ENCODE results near the gene ZFHX2. TPM values are rescaled to one million over a fixed set of nuclear protein-coding genes. Genes with fewer than 3 reads are reported as not detected.
A peak's percentile ranks its signal among the peaks of the same experiment; 100 is the strongest.
"Not testable (repeated sequence)": the region's sequence is repeated elsewhere in the genome, so short reads cannot be mapped to it uniquely, and the experiment has no call there.

The ZFHX2 gene
- polyA plus RNA-seq, 12 donors: 0.89 to 4.0 (median 1.7) TPM; not detected in 1

DNA sequence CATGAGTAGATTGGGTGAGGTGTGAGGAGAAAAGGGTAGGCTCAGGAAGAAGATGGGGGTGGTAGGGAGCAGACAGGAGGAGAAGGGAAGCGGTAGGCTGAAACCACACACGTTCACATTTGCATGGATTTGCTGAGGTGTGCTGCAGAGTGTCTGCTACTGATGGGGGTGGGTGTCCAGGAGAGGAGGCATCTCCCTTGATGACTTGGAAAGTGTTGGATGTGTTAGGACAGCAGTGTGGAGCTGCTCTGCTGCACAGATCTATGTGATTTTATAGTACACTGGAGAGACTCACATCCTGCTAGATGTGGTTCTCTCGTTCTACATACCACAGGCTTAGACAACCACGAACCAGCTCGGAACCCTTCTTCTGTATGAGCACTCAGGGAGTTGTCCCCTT lies 9.3 kb downstream of the ZFHX2 start:
- no peak for DNase-seq

DNA sequence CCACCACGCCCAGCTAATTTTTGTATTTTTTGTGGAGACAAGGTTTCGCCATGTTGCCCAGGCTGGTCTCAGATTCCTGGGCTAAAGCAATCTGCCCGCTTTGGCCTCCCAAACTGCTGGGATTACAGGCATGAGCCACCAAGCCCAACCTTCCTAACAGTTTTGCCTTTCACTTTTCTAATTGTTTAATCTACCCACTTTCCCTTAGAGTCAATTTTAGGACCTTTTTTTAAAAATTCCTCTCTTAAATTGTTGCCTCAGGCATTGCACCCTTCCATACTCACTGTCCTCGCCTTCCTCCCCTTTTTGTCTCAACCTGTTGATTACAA lies 11.5 kb downstream of the ZFHX2 start:
- DNase-seq: no peak

DNA sequence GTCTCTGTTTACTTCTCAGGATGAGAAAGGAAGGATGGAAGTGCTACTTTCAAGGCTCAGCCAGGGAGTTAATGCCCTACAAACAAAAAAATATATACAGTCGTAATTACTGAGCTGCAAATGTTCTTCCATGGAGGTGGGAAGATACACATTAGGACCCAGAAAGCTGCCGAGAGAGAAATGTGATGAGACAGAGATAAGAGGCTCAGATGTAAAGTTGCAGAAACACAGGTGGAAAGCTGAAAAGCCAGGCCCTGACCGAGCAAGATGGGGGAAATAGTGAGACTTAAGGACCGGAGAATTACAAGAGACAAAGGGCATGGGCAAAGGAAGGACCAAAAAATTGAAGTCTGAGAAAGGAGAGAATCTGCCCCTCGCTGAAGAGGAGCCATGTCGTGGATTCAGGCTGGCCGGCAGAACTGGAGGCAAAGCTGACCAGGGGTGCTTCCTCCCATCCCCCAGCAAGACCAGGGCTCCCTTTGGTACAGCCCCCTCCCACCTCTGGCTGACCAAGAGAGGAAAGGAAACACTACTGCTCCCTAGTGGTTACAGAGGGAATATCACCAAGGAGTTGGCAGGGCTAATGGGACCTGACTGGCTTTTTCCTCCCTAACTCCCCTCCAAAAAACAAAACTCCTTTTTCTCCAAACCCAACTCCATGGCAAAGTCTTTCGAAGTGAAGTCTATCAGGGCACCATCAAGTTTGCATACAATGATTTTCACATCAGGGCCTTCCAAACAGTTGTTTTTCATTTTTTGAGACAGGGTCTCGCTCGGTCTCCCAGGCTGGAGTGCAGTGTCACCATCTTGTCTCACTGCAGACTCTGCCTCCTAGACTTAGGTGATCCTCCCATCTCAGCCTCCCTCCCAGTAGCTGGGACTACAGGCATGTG lies 12.1 kb downstream of the ZFHX2 start:
- DNase-seq: peak; percentile 51

GRCh38 chr14:23538785-23539184 lies 12.8 kb downstream of the ZFHX2 start:
- no peak for DNase-seq

- no peak for DNase-seq
Measured at GRCh38 chr14:23538050-23538718, 13.4 kb downstream of the ZFHX2 start.

DNA sequence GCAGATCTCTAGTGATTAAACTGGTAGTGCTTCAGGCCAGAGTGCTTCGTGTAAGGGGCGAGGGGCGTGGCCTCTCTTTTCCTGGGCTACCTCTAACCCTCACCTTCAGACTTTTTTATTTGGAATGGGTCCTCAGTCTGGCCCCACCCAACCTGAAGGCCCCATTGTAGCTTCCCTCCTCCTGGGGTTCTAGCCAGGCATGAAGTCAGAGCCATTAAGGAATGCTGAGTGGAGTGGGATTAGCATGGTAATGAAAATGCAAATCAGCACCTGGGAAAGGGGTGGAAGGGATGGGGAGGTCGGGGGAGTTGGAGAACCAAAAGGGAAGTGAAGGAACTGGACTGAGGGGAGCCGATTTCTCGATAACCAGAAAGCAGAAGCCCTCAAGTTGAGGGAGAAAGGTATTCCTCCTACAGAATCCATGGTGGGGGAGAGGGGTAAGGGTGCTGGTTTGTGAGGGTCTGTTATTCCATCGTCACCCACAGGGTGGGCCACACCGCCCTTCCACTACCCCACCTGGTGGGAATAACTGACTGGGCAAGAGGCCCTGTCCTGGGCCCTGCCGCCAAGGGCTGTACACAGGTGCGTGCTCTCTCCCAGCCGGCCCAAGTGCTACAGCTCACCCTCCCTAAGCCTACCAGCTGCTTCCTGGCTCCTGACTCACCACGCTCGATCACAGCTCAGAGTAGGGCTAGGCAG lies 14.1 kb downstream of the ZFHX2 start:
- no peak for DNase-seq

GRCh38 chr14:23536906-23537305 lies 14.7 kb downstream of the ZFHX2 start:
- not testable (repeated sequence) for DNase-seq

DNA sequence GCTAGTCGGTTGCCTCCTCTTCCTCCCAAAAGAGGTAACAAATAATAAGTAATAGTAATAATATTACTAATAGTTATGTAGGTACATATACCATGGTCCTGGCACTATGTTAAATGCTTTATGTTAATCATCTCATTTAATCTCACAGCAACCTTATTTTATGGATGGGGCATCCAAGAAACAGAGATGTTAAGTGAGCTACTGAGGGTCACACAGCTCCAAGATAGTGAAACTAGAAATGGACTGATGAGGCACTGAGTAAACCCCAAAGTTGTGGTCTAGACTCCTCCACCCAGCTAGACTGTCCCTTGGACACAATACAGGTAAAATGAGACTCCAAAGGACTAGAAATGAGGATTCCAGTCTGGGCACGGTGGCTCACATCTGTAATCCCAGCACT lies 15.1 kb downstream of the ZFHX2 start:
- DNase-seq: no peak

GRCh38 chr14:23535943-23536342 lies 15.6 kb downstream of the ZFHX2 start:
- no peak for DNase-seq

DNA sequence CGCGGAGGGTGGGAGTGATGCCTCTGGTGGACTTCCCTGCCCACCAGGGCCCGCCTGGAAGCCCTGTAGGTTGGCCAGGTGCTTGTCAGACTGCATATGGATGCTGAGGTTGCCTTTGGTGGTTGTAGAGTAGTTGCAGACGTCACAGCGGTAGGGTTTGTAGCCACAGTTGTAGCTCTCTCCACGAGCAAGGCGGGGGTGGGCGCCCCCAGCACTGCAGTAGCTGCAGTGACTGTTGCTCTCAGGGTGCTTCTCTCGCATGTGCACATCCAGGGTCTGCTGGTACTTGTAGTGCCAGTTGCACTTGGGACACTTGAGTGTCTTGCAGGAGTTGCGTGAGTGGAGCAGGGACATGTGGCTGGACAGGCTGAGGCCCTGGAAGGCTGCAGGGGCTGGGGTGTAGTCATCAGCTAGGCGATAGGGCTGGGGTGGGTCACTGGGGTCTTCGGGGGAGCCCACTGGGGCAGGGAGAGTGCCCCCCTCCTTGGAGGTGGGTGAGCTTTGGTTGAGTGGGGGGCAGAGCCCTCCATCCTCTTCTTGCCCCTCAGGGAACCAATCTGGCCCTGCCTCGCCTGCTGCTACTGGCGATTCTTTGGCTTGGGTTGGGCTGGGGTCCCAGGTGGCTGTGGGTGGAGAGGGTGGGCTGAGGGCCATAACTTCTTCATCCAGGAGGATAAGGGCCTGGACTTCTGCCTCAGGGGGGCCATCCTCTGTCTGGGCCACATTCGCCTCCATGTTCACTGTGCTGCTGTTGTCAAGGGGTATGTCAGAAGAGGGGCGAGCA lies 17.7 kb downstream of the ZFHX2 start:
- DNase-seq: no peak

DNA sequence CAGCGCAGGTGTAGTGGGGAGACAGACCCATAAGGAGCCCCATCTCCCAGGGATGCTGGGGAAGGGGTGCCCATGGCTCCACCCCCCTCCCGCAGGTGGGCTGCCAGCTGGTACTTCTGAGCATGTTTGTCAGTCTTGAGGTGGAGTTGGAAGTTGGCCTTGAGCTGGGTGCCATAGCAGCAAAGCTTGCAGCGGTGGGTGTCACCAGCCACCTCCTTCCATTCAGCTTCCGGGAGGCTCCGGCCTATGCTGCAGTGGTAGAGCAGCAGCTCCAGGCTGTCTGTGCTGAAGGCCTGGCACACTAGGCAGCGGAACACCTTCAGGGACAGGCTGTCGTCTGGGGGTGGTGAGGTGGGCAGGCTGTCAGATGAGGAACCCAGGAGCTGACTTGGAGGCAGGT lies 18.9 kb downstream of the ZFHX2 start:
- DNase-seq: no peak

- no peak for DNase-seq
Measured at GRCh38 chr14:23531391-23531790, 20.2 kb downstream of the ZFHX2 start.

GRCh38 chr14:23530375-23531055 lies 21.1 kb downstream of the ZFHX2 start:
- no peak for DNase-seq

GRCh38 chr14:23529016-23529415 lies 22.5 kb downstream of the ZFHX2 start:
- DNase-seq: no peak

- DNase-seq: no peak
Measured at GRCh38 chr14:23528555-23528954, 23.0 kb downstream of the ZFHX2 start.

GRCh38 chr14:23525611-23526010 lies 26.0 kb downstream of the ZFHX2 start:
- no peak for DNase-seq

DNA sequence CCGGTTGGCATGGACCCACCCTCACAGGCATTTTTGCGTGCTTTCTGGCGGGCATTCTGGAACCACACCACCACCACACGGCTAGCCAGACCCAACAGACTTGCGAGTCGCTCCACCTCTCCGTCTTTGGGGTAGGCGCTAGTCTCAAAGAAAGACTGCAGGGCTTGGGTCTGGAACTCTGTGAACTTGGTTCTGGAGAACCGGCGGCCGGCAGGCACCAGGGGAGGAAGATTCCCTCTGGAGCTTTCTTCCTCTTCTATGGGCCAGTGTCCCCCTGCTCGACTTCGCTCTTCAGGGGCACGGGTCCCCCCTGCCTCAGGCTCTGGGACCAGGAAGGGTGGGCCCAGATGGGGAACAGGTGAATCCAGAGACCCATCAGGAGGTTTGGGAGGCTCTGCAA lies 26.6 kb downstream of the ZFHX2 start:
- no peak for DNase-seq

GRCh38 chr14:23523229-23524016 lies 28.1 kb downstream of the ZFHX2 start:
- no peak for DNase-seq

DNA sequence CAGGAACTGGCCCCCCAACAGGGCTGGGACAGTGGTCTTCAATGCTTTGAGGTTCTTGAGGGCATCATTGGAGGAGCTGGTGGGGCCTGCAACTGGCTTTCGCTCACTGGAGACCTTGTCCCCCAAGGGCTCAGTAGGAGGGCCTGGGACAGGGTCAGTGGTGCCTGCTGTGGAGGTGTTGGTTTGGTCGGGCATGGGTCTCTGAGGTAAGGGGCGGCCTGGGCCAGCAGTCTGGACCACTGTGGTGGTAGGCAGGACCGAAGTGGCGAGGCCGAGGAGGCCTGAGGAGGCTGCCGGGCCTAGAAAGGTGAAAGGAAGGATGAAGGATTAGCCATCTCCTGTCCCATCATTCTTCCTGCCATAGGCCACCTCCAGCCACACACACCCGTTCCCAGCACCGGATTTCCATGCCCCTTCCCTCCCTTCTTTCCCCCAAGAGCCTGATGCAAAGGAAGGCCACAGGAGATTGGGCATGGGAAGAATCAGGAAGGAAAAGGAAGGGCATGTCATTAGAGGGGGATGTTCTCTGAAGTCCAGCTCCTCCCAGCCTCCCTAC lies 28.8 kb downstream of the ZFHX2 start:
- DNase-seq: no peak

Data from muscle of arm (tissue), 12 donors.